SU-DHL-6 (cell line): ENCODE results near the gene CALN1.

Source experiments
- H2AFZ ChIP-seq: fragments of 200-600 bp; sonication (generic); 2 replicates; pipeline ENCODE4 v1.6.1; 2014; ENCODE audit warnings: low read depth, mild to moderate bottlenecking, moderate library complexity, mixed read lengths, antibody characterized with exemption, low read length; ENCODE audit not compliant: severe bottlenecking
- H3F3A ChIP-seq: fragments of 200-600 bp; shearing (Covaris generic); 2 replicates; pipeline ENCODE4 v1.6.0; 2016; ENCODE audit warnings: antibody characterized with exemption, mild to moderate bottlenecking; ENCODE audit not compliant: insufficient read depth
- H3K27ac ChIP-seq: fragments of 200-600 bp; sonication (generic); 2 replicates; pipeline ENCODE4 v1.5.1; 2016; ENCODE audit warnings: low read depth, mild to moderate bottlenecking, low read length, moderate library complexity, mixed read lengths
- H3K27me3 ChIP-seq: fragments of 200-600 bp; sonication (generic), shearing (Covaris generic); 2 replicates; pipeline ENCODE4 v1.6.0; 2014; ENCODE audit warnings: mild to moderate bottlenecking, low read length
- H3K36me3 ChIP-seq: fragments of 200-600 bp; sonication (generic); 2 replicates; pipeline ENCODE4 v1.6.1; 2014; ENCODE audit warnings: mild to moderate bottlenecking, low read length, mixed read lengths
- H3K4me2 ChIP-seq: fragments of 300-600, 200-600 bp; shearing (Covaris generic), sonication (generic); 2 replicates; pipeline ENCODE4 v1.6.0; 2014; ENCODE audit warnings: low read length, low read depth, mild to moderate bottlenecking; ENCODE audit not compliant: poor library complexity, severe bottlenecking
- H3K4me3 ChIP-seq: fragments of 200-600 bp; sonication (generic); 2 replicates; pipeline ENCODE4 v1.5.1; 2014; ENCODE audit warnings: antibody characterized with exemption, low read length, mild to moderate bottlenecking, mixed read lengths; ENCODE audit not compliant: insufficient read depth, poor library complexity, severe bottlenecking
- H3K79me2 ChIP-seq: fragments of 200-600 bp; sonication (generic); 2 replicates; pipeline ENCODE4 v1.6.1; 2014; ENCODE audit warnings: mild to moderate bottlenecking, low read length, moderate library complexity; ENCODE audit not compliant: insufficient read depth
- H3K9ac ChIP-seq: fragments of 200-600 bp; sonication (generic); 2 replicates; pipeline ENCODE4 v1.7.0; 2014; ENCODE audit warnings: mild to moderate bottlenecking, low read length
- H3K9me2 ChIP-seq: fragments of 200-600 bp; sonication (generic); replicated peaks from 2 replicates; pipeline ENCODE4 v1.6.1; 2014; ENCODE audit warnings: low read length; ENCODE audit not compliant: insufficient read depth
- H3K9me3 ChIP-seq: fragments of 200-600 bp; sonication (generic); 2 replicates; pipeline ENCODE4 v1.6.1; 2014; ENCODE audit warnings: low read length, mixed read lengths; ENCODE audit not compliant: insufficient read depth
- H4K20me1 ChIP-seq: fragments of 200-600 bp; sonication (generic); 2 replicates; pipeline ENCODE4 v1.6.1; 2014; ENCODE audit warnings: low read depth, mild to moderate bottlenecking, antibody characterized with exemption, low read length, moderate library complexity, mixed read lengths
- EZH2phosphoT487 ChIP-seq: fragments of 200-600 bp; sonication (generic), shearing (Covaris generic); conservative IDR thresholded peaks from 2 replicates; pipeline ENCODE4 v1.6.1; 2018; ENCODE audit warnings: mild to moderate bottlenecking, antibody characterized with exemption, low read length, moderate library complexity, mixed read lengths
- TF ChIP-seq, protein P1 (sequence below): fragments of 200-600 bp; sonication (generic); IDR thresholded peaks from one replicate; pipeline ENCODE4 v1.5.1; 2017; ENCODE audit warnings: antibody characterized with exemption, mild to moderate bottlenecking, low read length, moderate library complexity; ENCODE audit not compliant: insufficient read depth, poor library complexity, severe bottlenecking

CALN1 gene

GRCh38 chr7:71750290-71750689 lies 661.8 kb downstream of the CALN1 start:
- TF ChIP-seq EZH2phosphoT487, result no peak
- TF ChIP-seq, protein P1, sequence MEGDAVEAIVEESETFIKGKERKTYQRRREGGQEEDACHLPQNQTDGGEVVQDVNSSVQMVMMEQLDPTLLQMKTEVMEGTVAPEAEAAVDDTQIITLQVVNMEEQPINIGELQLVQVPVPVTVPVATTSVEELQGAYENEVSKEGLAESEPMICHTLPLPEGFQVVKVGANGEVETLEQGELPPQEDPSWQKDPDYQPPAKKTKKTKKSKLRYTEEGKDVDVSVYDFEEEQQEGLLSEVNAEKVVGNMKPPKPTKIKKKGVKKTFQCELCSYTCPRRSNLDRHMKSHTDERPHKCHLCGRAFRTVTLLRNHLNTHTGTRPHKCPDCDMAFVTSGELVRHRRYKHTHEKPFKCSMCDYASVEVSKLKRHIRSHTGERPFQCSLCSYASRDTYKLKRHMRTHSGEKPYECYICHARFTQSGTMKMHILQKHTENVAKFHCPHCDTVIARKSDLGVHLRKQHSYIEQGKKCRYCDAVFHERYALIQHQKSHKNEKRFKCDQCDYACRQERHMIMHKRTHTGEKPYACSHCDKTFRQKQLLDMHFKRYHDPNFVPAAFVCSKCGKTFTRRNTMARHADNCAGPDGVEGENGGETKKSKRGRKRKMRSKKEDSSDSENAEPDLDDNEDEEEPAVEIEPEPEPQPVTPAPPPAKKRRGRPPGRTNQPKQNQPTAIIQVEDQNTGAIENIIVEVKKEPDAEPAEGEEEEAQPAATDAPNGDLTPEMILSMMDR, result no peak
- no peaks in the 10 kb centered on the region for H3F3A ChIP-seq
- H4K20me1 ChIP-seq, result no peaks in the 10 kb centered on the region
- H3K27ac ChIP-seq, result no peak overlapping the region
- no peak overlapping the region for H3K4me3 ChIP-seq
- no peaks in the 10 kb centered on the region for H3K9me2 ChIP-seq
- H3K79me2 ChIP-seq, result no peaks in the 10 kb centered on the region
- H2AFZ ChIP-seq, result no peak overlapping the region
- no peaks in the 10 kb centered on the region for H3K9me3 ChIP-seq
- H3K9ac ChIP-seq, result no peak overlapping the region
- no peak overlapping the region for H3K4me2 ChIP-seq
- no peaks in the 10 kb centered on the region for H3K27me3 ChIP-seq
- no peaks in the 10 kb centered on the region for H3K36me3 ChIP-seq

- H2AFZ ChIP-seq, result no peak overlapping the region
- no peaks in the 10 kb centered on the region for H3K79me2 ChIP-seq
- no peaks in the 10 kb centered on the region for H3K9me3 ChIP-seq
- no peaks in the 10 kb centered on the region for H4K20me1 ChIP-seq
- H3K4me3 ChIP-seq, result no peak overlapping the region
- no peaks in the 10 kb centered on the region for H3F3A ChIP-seq
- no peak overlapping the region for H3K4me2 ChIP-seq
- H3K9ac ChIP-seq, result no peak overlapping the region
- no peaks in the 10 kb centered on the region for H3K9me2 ChIP-seq
- H3K27me3 ChIP-seq, result no peaks in the 10 kb centered on the region
- TF ChIP-seq, protein P1, result no peak
- TF ChIP-seq EZH2phosphoT487, result no peak
- no peaks in the 10 kb centered on the region for H3K36me3 ChIP-seq
- no peak overlapping the region for H3K27ac ChIP-seq
Measured at GRCh38 chr7:71746006-71746405, 666.1 kb downstream of the CALN1 start.

DNA sequence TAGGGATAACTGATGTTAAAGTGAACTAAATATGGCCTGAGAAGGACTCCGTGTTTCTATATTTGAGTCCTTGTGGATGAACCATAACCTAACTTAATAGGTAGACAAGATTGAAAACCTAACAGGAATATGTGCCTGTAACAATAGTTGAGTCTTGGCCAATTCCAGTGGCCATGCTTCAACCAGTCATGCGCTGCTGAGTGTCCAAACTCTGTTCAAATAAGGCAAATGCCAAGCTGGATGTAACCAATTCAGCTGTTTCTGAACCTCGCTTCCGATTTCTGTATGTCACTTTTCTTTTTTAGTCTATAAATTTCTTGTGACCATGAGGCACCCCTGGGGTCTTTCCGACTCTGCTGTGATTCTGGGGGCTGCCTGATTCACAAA lies 672.0 kb downstream of the CALN1 start:
- H3K79me2 ChIP-seq, result no peaks in the 10 kb centered on the region
- no peaks in the 10 kb centered on the region for H4K20me1 ChIP-seq
- no peak overlapping the region for H2AFZ ChIP-seq
- H3K4me2 ChIP-seq, result no peak overlapping the region
- H3F3A ChIP-seq, result no peaks in the 10 kb centered on the region
- H3K4me3 ChIP-seq, result no peak overlapping the region
- TF ChIP-seq, protein P1, result no peak
- no peak for TF ChIP-seq EZH2phosphoT487
- no peaks in the 10 kb centered on the region for H3K27me3 ChIP-seq
- no peak overlapping the region for H3K9ac ChIP-seq
- no peaks in the 10 kb centered on the region for H3K36me3 ChIP-seq
- no peaks in the 10 kb centered on the region for H3K9me3 ChIP-seq
- no peaks in the 10 kb centered on the region for H3K9me2 ChIP-seq
- H3K27ac ChIP-seq, result no peak overlapping the region
